A549 (cell line): ENCODE results near the gene TMIGD1.

Experiments
- FOXS1 ChIP-seq: fragments of 250-450 bp; sonication (Bioruptor Pico); IDR thresholded peaks from 2 replicates; pipeline ENCODE4 v1.5.0; 2020; ENCODE audit warnings: mild to moderate bottlenecking, moderate library complexity
- MYC ChIP-seq: IDR thresholded peaks from 2 replicates; pipeline ENCODE4 v1.6.1; 2012; ENCODE audit warnings: mild to moderate bottlenecking, inconsistent platforms, low read length, improper control_type of control experiment, borderline replicate concordance
- POLR2A ChIP-seq: IDR thresholded peaks from 2 replicates; pipeline ENCODE4 v1.6.1; 2012; ENCODE audit warnings: mild to moderate bottlenecking, low read length
- RAD21 ChIP-seq, 2 experiments: fragments of >200 bp in 1 of 2; sonication (Bioruptor Twin) in 1 of 2; formaldehyde crosslinking in 1 of 2; IDR thresholded peaks in 1 of 2; conservative IDR thresholded peaks in 1 of 2; 2 replicates in 1 of 2; 3 replicates in 1 of 2; pipeline ENCODE4 v1.6.1; 2012 to 2018; ENCODE audit warnings: inconsistent platforms in 1 of 2
- TF ChIP-seq, protein P1 (sequence below): fragments of >200 bp; sonication (Bioruptor Twin); formaldehyde crosslinking; IDR thresholded peaks from 3 replicates; pipeline ENCODE4 v1.5.1; 2016

DNA sequence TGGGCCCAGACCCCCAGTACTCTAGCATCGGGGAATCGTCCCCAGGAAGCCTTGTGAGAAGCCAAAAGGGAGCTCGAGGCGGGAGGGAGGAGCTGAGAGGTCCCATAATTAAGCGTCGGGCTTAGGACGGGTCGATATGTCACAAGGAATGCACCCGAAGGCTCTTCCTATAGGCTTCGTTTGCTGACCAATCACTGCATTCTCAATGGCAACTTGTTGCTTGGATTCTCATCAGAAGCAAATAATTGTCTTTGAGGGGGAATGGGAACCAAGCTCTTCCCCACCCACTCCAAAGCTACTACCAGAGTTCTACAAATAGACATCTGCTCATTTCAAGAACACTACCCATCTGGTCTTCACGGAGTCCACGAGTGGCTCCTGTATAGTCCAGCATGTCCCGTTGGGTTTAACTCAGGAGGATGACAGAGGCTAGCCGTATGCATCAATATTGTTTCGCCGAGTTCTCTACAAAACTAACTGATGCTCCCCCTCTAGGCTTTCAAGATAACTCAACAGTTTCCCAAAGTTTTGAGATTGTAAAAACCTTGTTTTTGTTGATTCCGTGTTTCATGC is 41.5 kb downstream of the TMIGD1 start:
- TF ChIP-seq, protein P1, sequence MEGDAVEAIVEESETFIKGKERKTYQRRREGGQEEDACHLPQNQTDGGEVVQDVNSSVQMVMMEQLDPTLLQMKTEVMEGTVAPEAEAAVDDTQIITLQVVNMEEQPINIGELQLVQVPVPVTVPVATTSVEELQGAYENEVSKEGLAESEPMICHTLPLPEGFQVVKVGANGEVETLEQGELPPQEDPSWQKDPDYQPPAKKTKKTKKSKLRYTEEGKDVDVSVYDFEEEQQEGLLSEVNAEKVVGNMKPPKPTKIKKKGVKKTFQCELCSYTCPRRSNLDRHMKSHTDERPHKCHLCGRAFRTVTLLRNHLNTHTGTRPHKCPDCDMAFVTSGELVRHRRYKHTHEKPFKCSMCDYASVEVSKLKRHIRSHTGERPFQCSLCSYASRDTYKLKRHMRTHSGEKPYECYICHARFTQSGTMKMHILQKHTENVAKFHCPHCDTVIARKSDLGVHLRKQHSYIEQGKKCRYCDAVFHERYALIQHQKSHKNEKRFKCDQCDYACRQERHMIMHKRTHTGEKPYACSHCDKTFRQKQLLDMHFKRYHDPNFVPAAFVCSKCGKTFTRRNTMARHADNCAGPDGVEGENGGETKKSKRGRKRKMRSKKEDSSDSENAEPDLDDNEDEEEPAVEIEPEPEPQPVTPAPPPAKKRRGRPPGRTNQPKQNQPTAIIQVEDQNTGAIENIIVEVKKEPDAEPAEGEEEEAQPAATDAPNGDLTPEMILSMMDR: no peak
- no peak for TF ChIP-seq POLR2A
- TF ChIP-seq RAD21 (conservative IDR thresholded peaks at IDR 0.05 in 1 of 2, IDR thresholded peaks at IDR 0.05 in 1 of 2): no peak
- no peak for TF ChIP-seq FOXS1
- no peak for TF ChIP-seq MYC
